Measurements from ENCODE around the gene SLC2A2. TPM values are rescaled to one million over a fixed set of nuclear protein-coding genes. Genes with fewer than 3 reads are reported as not detected.

SLC2A2 gene
- total RNA-seq, 1 donor from 2014 or later = not detected

GRCh38 chr3:171039674-171040073, 13.2 kb upstream of the SLC2A2 start:
- no peak for DNase-seq (ENCODE audit: low read depth)
- no peak for TF ChIP-seq CTCF (conservative IDR thresholded peaks at IDR 0.05; ENCODE audit: low read depth, low read length)
- H3K4me3 ChIP-seq (ENCODE audit: low read depth, low read length) = no peak overlapping the region

DNA sequence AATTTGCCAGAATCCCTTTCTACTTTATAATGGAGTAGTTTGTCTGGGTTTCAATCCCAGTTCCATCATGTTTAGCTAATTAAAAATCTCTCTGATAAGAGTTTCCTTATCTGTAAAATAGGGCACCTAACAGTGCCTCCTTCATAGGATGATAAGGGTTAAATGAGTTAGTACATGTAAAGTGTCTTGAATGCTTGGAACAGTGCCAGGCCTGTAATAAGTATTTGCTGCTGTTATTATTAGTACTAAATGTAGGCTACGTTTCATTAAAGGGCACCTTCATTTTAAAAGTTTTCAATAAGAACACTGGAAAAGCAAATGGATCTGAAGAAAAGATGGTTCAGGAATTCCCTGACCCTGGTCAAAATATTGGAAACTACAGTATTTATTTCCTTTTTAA, 11.8 kb upstream of the SLC2A2 start:
- DNase-seq (ENCODE audit: low read depth) = no peak

GRCh38 chr3:171028779-171029232, 2.3 kb upstream of the SLC2A2 start:
- H3K4me3 ChIP-seq (ENCODE audit: low read depth, low read length) = peak overlapping the region; percentile 36
- TF ChIP-seq CTCF (conservative IDR thresholded peaks at IDR 0.05; ENCODE audit: low read depth, low read length) = no peak
- peak; percentile 85 for DNase-seq (ENCODE audit: low read depth)

More for the DNA sequence above, 11.8 kb upstream of the SLC2A2 start:
- no peak for TF ChIP-seq CTCF (conservative IDR thresholded peaks at IDR 0.05; ENCODE audit: low read depth, low read length)
- H3K4me3 ChIP-seq (ENCODE audit: low read depth, low read length) = no peak overlapping the region

DNA sequence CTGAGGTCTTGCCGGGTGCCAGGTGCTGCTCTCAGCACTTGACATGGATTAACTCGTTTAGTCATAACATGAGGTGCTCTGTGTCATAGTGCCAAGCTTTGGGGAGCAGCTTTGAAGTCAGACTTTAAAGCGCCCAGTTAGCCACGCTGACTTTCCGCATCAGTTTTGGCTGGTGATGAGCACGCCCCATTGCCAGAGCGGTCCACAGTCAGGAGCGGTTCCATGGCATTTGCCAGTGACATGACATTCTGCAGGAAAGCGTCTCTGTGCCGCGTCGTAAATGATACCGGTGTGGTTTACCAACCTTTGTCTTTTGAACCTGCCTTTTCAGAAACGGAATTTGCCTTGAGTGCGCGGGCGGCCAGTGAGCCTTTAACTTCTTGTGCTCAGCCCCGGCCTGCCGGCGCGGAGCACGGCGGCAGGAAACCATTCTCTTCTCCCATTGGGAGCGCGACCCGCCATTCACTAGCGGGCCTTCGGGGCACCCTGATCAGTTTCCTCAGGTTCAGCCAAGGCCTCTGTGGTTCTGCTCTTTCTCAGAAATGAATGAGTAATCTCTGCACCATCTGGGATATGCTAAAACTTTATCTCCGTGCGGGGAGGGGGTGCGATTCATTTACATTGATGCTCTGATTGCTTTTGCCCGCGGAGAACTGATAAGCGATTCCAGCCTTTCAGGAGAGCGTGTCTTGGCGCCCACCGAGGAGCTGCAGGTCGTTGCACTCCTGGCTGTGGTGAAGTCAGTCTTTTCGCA, 1.7 kb upstream of the SLC2A2 start:
- DNase-seq (ENCODE audit: low read depth) = peak; percentile 56
- peak overlapping the region; percentile 36 for H3K4me3 ChIP-seq (ENCODE audit: low read depth, low read length)

GRCh38 chr3:171023566-171023965, 3.0 kb downstream of the SLC2A2 start:
- DNase-seq (ENCODE audit: low read depth) = no peak
- H3K4me3 ChIP-seq (ENCODE audit: low read depth, low read length) = peak overlapping the region; percentile 40
- TF ChIP-seq CTCF (conservative IDR thresholded peaks at IDR 0.05; ENCODE audit: low read depth, low read length) = no peak

More for the DNA sequence above, 1.7 kb upstream of the SLC2A2 start:
- no peak for TF ChIP-seq CTCF (conservative IDR thresholded peaks at IDR 0.05; ENCODE audit: low read depth, low read length)

DNA sequence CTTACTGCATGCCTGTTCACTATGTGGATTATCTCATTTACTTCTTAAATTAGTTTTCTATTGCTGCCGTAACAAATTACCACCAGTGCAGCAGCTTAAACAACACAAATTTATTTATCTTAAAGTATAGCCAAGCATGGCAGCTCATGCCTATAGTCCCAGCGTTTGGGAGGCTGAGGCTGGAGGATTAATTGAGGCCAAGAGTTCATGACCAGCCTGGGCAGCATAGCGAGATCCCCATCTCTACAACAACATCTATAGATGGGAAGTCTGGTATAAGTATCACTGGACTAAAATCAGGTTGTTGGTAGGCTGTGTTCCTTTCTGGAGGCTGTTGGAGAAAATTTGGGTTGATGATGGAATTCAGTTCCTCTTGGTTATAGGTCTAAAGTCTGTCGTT, 5.1 kb downstream of the SLC2A2 start:
- H3K4me3 ChIP-seq (ENCODE audit: low read depth, low read length) = no peak overlapping the region
- TF ChIP-seq CTCF (conservative IDR thresholded peaks at IDR 0.05; ENCODE audit: low read depth, low read length) = no peak
- DNase-seq (ENCODE audit: low read depth) = no peak
